CD14-positive monocyte (primary cell): ENCODE measurements around the gene DDX6. TPM values are rescaled to one million over a fixed set of nuclear protein-coding genes. Genes with fewer than 3 reads are reported as not detected.

Source experiments
- DNase-seq, 3 donors: peaks; one replicate each; pipeline ENCODE4 v3.0.0-alpha.2; 2011 to 2022
- H2AFZ ChIP-seq: 2 replicates; pipeline ENCODE4 v1.6.0; 2012; ENCODE audit warnings: mild to moderate bottlenecking, low read depth, low read length, inconsistent platforms; ENCODE audit not compliant: insufficient read depth, poor library complexity, severe bottlenecking
- H3K27ac ChIP-seq, 2 donors: 1 replicate in 1 of 2; 2 replicates in 1 of 2; pipeline ENCODE4 v1.5.1; 2012 to 2013; ENCODE audit warnings: low read length in 2 of 2, control low read depth in 1 of 2, inconsistent platforms in 1 of 2, low read depth in 1 of 2, mild to moderate bottlenecking in 1 of 2
- H3K27me3 ChIP-seq, 2 donors: one replicate each; pipeline versions ENCODE4 v1.6.0 to v1.6.1; 2011 to 2013; ENCODE audit warnings: low read length in 2 of 2; ENCODE audit not compliant: control insufficient read depth in 2 of 2, insufficient read depth in 2 of 2
- H3K36me3 ChIP-seq, 2 donors: replicated peaks in 1 of 2; 1 replicate in 1 of 2; 2 replicates in 1 of 2; pipeline versions ENCODE4 v1.5.1 to v1.6.1; 2012 to 2013; ENCODE audit warnings: low read length in 2 of 2, control low read depth in 1 of 2, inconsistent platforms in 1 of 2, mild to moderate bottlenecking in 1 of 2; ENCODE audit not compliant: insufficient read depth in 2 of 2, control insufficient read depth in 1 of 2
- H3K4me1 ChIP-seq, 2 donors: 1 replicate in 1 of 2; 2 replicates in 1 of 2; pipeline versions ENCODE4 v1.5.1 to v1.6.1; 2012 to 2013; ENCODE audit warnings: low read length in 2 of 2, control low read depth in 1 of 2, inconsistent platforms in 1 of 2, mild to moderate bottlenecking in 1 of 2, moderate library complexity in 1 of 2; ENCODE audit not compliant: insufficient read depth in 2 of 2, control insufficient read depth in 1 of 2
- H3K4me2 ChIP-seq: replicated peaks from 2 replicates; pipeline ENCODE3; 2012; ENCODE audit warnings: low read length, moderate library complexity, mild to moderate bottlenecking; ENCODE audit not compliant: poor library complexity, severe bottlenecking; ENCODE audit errors: extremely low read depth
- H3K4me3 ChIP-seq, 3 experiments: fragments of 200-600 bp in 1 of 3; sonication (generic) in 1 of 3; replicated peaks in 1 of 3; 1 replicate in 2 of 3; 2 replicates in 1 of 3; pipeline ENCODE4 v1.5.1; 2011 to 2013; ENCODE audit warnings: low read length in 3 of 3, mild to moderate bottlenecking in 3 of 3, control low read depth in 2 of 3, low read depth in 2 of 3, inconsistent platforms in 1 of 3, moderate library complexity in 1 of 3
- H3K79me2 ChIP-seq: 2 replicates; pipeline ENCODE4 v1.6.0; 2012; ENCODE audit warnings: mild to moderate bottlenecking, control low read depth, inconsistent platforms, low read length, moderate library complexity; ENCODE audit not compliant: insufficient read depth
- H3K9ac ChIP-seq: 2 replicates; pipeline ENCODE4 v1.6.0; 2017; ENCODE audit warnings: low read length, mild to moderate bottlenecking; ENCODE audit not compliant: insufficient read depth, poor library complexity, severe bottlenecking
- H3K9me3 ChIP-seq, 2 donors: replicated peaks in 1 of 2; 1 replicate in 1 of 2; 2 replicates in 1 of 2; pipeline versions ENCODE4 v1.5.1 to v1.6.1; 2012 to 2013; ENCODE audit warnings: low read length in 2 of 2, control low read depth in 1 of 2; ENCODE audit not compliant: control insufficient read depth in 1 of 2, insufficient read depth in 1 of 2
- H4K20me1 ChIP-seq: 2 replicates; pipeline ENCODE4 v1.6.0; 2012; ENCODE audit warnings: mild to moderate bottlenecking, low read length, control low read depth, moderate library complexity; ENCODE audit not compliant: insufficient read depth
- H3K27ac Mint-ChIP-seq, 7 donors: one replicate each; pipeline ENCODE4 v1.8.0; 2020; ENCODE audit warnings: mild to moderate bottlenecking in 7 of 7, mixed read lengths in 7 of 7, moderate library complexity in 6 of 7, inconsistent platforms in 2 of 7
- H3K27me3 Mint-ChIP-seq, 3 donors: one replicate each; pipeline ENCODE4 v1.8.0; 2021 to 2022; ENCODE audit warnings: low read depth in 3 of 3, mild to moderate bottlenecking in 3 of 3, mixed read lengths in 3 of 3, moderate library complexity in 3 of 3, inconsistent platforms in 1 of 3
- H3K36me3 Mint-ChIP-seq, 2 donors: one replicate each; pipeline ENCODE4 v1.8.0; 2020; ENCODE audit warnings: mixed read lengths in 2 of 2, inconsistent platforms in 1 of 2, mild to moderate bottlenecking in 1 of 2
- H3K4me1 Mint-ChIP-seq: one replicate; pipeline ENCODE4 v1.8.0; 2020; ENCODE audit warnings: mild to moderate bottlenecking, mixed read lengths
- H3K4me3 Mint-ChIP-seq, 2 donors: one replicate each; pipeline ENCODE4 v1.8.0; 2020; ENCODE audit warnings: mild to moderate bottlenecking in 2 of 2, mixed read lengths in 2 of 2, moderate library complexity in 1 of 2
- H3K9me3 Mint-ChIP-seq, 7 donors: one replicate each; pipeline ENCODE4 v1.8.0; 2020 to 2022; ENCODE audit warnings: mixed read lengths in 7 of 7, mild to moderate bottlenecking in 6 of 7, moderate library complexity in 6 of 7, inconsistent platforms in 2 of 7
- CTCF ChIP-seq: fragments of 200-600 bp; IDR thresholded peaks from one replicate; pipeline ENCODE4 v1.8.0; 2022; ENCODE audit warnings: antibody characterized with exemption, mild to moderate bottlenecking
- WGBS: methylation state at CpG from one replicate; pipeline ENCODE4 v1.1.5; 2013; ENCODE audit warnings: missing lambda C conversion rate; ENCODE audit not compliant: insufficient coverage; 5-methylcytosine and 5-hydroxymethylcytosine counted together
- intact Hi-C, 2 donors: fragments of 100-400 bp; cut with micrococcal nuclease; formaldehyde crosslinking; loops; one replicate each; pipeline versions ENCODE4 v1.15.0 to v1.15.1; 2023
- polyA plus RNA-seq, 3 donors: library from polyadenylated mRNA; depleted of rRNA in 1 of 3; unstranded in 2 of 3; stranded (reverse) in 1 of 3; fragments of 300-500 nt in 2 of 3; fragments of >200 nt in 1 of 3; fragmentation: Illumina TruSeq in 2 of 3; gene quantifications; 1 replicate in 2 of 3; 2 replicates in 1 of 3; pipeline ENCODE4 v1.2.3, GENCODE V29; 2012 to 2021

DDX6 gene
- polyA plus RNA-seq, 3 donors, result 17.8 to 31.9 (median 28.0) TPM

GRCh38 chr11:118705791-118706545 lies 85.0 kb downstream of the DDX6 start:
- H3K27me3 ChIP-seq, result no peaks in the 10 kb centered on the region
- peaks cover 14 to 34% of the 10 kb centered on the region in 2 donors for H3K36me3 Mint-ChIP-seq
- TF ChIP-seq CTCF, result no peak
- H3K36me3 ChIP-seq, result peaks cover 13 to 22% of the 10 kb centered on the region in 2 donors
- no peak overlapping the region for H3K4me3 ChIP-seq
- H3K9me3 ChIP-seq, result no peaks in the 10 kb centered on the region
- no peak overlapping the region for H3K9ac ChIP-seq
- H3K9me3 Mint-ChIP-seq, result peaks cover 0 to 5% (median 0%) of the 10 kb centered on the region in 7 donors
- intact Hi-C loops, result loop anchor here in 1 of 2 donors (10.0 kb wide), 1 partner anchor 89 kb away; the partner anchor contains the start of gene DDX6
- H4K20me1 ChIP-seq, result no peaks in the 10 kb centered on the region
- H3K27ac Mint-ChIP-seq, result peak overlapping the region in 5 of 7 donors; percentile 33 to 85 (median 70)
- peaks cover 45% of the 10 kb centered on the region for H3K4me1 Mint-ChIP-seq
- H3K4me2 ChIP-seq, result peak overlapping the region; percentile 57
- 17% methylated on average over 7 of the region's 12 CpGs for WGBS
- H3K4me1 ChIP-seq, result peaks cover 51 to 55% of the 10 kb centered on the region in 2 donors
- H3K4me3 Mint-ChIP-seq, result peak overlapping the region in 1 of 2 donors; percentile 61
- H3K27me3 Mint-ChIP-seq, result peaks cover 18 to 29% (median 22%) of the 10 kb centered on the region in 3 donors
- no peak for DNase-seq
- H2AFZ ChIP-seq, result peak overlapping the region; percentile 16
- H3K79me2 ChIP-seq, result peaks cover 11% of the 10 kb centered on the region
- peak overlapping the region in 1 of 2 donors; percentile 59 for H3K27ac ChIP-seq

GRCh38 chr11:118705111-118705741 lies 85.7 kb downstream of the DDX6 start:
- H3K9me3 ChIP-seq, result no peaks in the 10 kb centered on the region
- H3K36me3 ChIP-seq, result peaks cover 13 to 22% of the 10 kb centered on the region in 2 donors
- no peak overlapping the region for H3K9ac ChIP-seq
- no peak for TF ChIP-seq CTCF
- no peaks in the 10 kb centered on the region for H3K27me3 ChIP-seq
- peaks cover 11% of the 10 kb centered on the region for H3K79me2 ChIP-seq
- H3K4me3 ChIP-seq, result peak overlapping the region in 1 of 3 experiments; percentile 28
- H3K4me1 Mint-ChIP-seq, result peaks cover 48% of the 10 kb centered on the region
- peak overlapping the region; percentile 57 for H3K4me2 ChIP-seq
- peak overlapping the region; percentile 68 to 90 (median 85) for H3K27ac Mint-ChIP-seq
- WGBS, result under 1% methylated on average over 10 of the region's 15 CpGs
- H2AFZ ChIP-seq, result peak overlapping the region; percentile 16
- intact Hi-C loops, result loop anchor here in 1 of 2 donors (10.0 kb wide), 1 partner anchor 90 kb away; the partner anchor contains the start of gene DDX6
- peaks cover 58 to 63% of the 10 kb centered on the region in 2 donors for H3K4me1 ChIP-seq
- DNase-seq, result peak; percentile 58 to 73 (median 71)
- H3K27me3 Mint-ChIP-seq, result peaks cover 16 to 29% (median 22%) of the 10 kb centered on the region in 3 donors
- no peaks in the 10 kb centered on the region for H4K20me1 ChIP-seq
- H3K9me3 Mint-ChIP-seq, result peaks cover 0 to 8% (median 0%) of the 10 kb centered on the region in 7 donors
- peaks cover 17 to 33% of the 10 kb centered on the region in 2 donors for H3K36me3 Mint-ChIP-seq
- H3K27ac ChIP-seq, result peak overlapping the region; percentile 39 to 59
- H3K4me3 Mint-ChIP-seq, result peak overlapping the region; percentile 59 to 69
